ENCODE results near the gene GALR2. TPM values are rescaled to one million over a fixed set of nuclear protein-coding genes. Genes with fewer than 3 reads are reported as not detected.
"Not testable (repeated sequence)": the region's sequence is repeated elsewhere in the genome, so short reads cannot be mapped to it uniquely, and the experiment has no call there.

Gene GALR2
- total RNA-seq, 1 experiment from 2014 or later, result 0.41 TPM

- H3K36me3 ChIP-seq (ENCODE audit: control insufficient read depth, insufficient read depth, low read length), result peaks cover 33% of the 10 kb centered on the region
- H3K4me1 ChIP-seq (ENCODE audit: control insufficient read depth, insufficient read depth, low read length), result no peaks in the 10 kb centered on the region
- CTCF ChIA-PET, result no interaction called here
- no peak for ATAC-seq
- no peaks in the 10 kb centered on the region for H3K27me3 ChIP-seq (ENCODE audit: control insufficient read depth, insufficient read depth, low read length)
- no peak overlapping the region for H3K4me3 ChIP-seq (ENCODE audit: low read depth in 2 of 2, low read length in 2 of 2)
- no peak overlapping the region for H3K27ac ChIP-seq (ENCODE audit: low read length)
- POLR2A ChIA-PET, result no interaction called here
- no peaks in the 10 kb centered on the region for H3K9me3 ChIP-seq (ENCODE audit: control insufficient read depth, insufficient read depth, low read depth, low read length)
- in situ Hi-C loops (cut with HindIII; ENCODE audit: low pct_unique_long_range_greater_than_20kb, low sequenced_read_pairs), result no loop called here
- BruUV-seq (replicated peaks), result no TSS peak
- TF ChIP-seq CTCF (IDR thresholded peaks at IDR 0.05) (no peak), REST (IDR thresholded peaks at IDR 0.05; ENCODE audit: insufficient read depth in 1 of 2, low read depth in 2 of 2, low read length in 1 of 2) (no peak), TCF7L2 (IDR thresholded peaks at IDR 0.05; ENCODE audit: low read depth, low read length) (no peak), POLR2AphosphoS5 (IDR thresholded peaks at IDR 0.05; ENCODE audit: low read depth, low read length) (no peak), SIN3A (IDR thresholded peaks at IDR 0.05; ENCODE audit: borderline replicate concordance, insufficient read depth, low read depth, low read length) (no peak)
- no peak for DNase-seq (ENCODE audit: low read depth, low spot score)
- intact Hi-C loops (cut with micrococcal nuclease; ENCODE audit: unreplicated experiment), result no loop called here
These were observed 34.2 kb upstream of the GALR2 start for GRCh38 chr17:76040376-76040775.

GRCh38 chr17:76042868-76043267 is 31.7 kb upstream of the GALR2 start:
- H3K4me1 ChIP-seq (ENCODE audit: control insufficient read depth, insufficient read depth, low read length); H3K27me3 ChIP-seq (ENCODE audit: control insufficient read depth, insufficient read depth, low read length); ATAC-seq; H3K27ac ChIP-seq (ENCODE audit: low read length); CTCF ChIA-PET; H3K4me3 ChIP-seq (ENCODE audit: low read depth in 2 of 2, low read length in 2 of 2); intact Hi-C loops (cut with micrococcal nuclease; ENCODE audit: unreplicated experiment); in situ Hi-C loops (cut with HindIII; ENCODE audit: low pct_unique_long_range_greater_than_20kb, low sequenced_read_pairs); DNase-seq (ENCODE audit: low read depth, low spot score); BruUV-seq (replicated peaks); POLR2A ChIA-PET; H3K9me3 ChIP-seq (ENCODE audit: control insufficient read depth, insufficient read depth, low read depth, low read length): not testable (repeated sequence)
- peaks cover 38% of the 10 kb centered on the region for H3K36me3 ChIP-seq (ENCODE audit: control insufficient read depth, insufficient read depth, low read length)

GRCh38 chr17:76044475-76045007 is 30.0 kb upstream of the GALR2 start:
- H3K4me3 ChIP-seq (ENCODE audit: low read depth in 2 of 2, low read length in 2 of 2); ATAC-seq; CTCF ChIA-PET; BruUV-seq (replicated peaks); H3K27me3 ChIP-seq (ENCODE audit: control insufficient read depth, insufficient read depth, low read length); intact Hi-C loops (cut with micrococcal nuclease; ENCODE audit: unreplicated experiment); in situ Hi-C loops (cut with HindIII; ENCODE audit: low pct_unique_long_range_greater_than_20kb, low sequenced_read_pairs); H3K9me3 ChIP-seq (ENCODE audit: control insufficient read depth, insufficient read depth, low read depth, low read length); DNase-seq (ENCODE audit: low read depth, low spot score); POLR2A ChIA-PET; H3K27ac ChIP-seq (ENCODE audit: low read length); H3K4me1 ChIP-seq (ENCODE audit: control insufficient read depth, insufficient read depth, low read length): not testable (repeated sequence)
- H3K36me3 ChIP-seq (ENCODE audit: control insufficient read depth, insufficient read depth, low read length), result peaks cover 35% of the 10 kb centered on the region

Measured in Panc1 (cell line).